ENCODE results near the gene TMEM272.

The TMEM272 gene

DNA sequence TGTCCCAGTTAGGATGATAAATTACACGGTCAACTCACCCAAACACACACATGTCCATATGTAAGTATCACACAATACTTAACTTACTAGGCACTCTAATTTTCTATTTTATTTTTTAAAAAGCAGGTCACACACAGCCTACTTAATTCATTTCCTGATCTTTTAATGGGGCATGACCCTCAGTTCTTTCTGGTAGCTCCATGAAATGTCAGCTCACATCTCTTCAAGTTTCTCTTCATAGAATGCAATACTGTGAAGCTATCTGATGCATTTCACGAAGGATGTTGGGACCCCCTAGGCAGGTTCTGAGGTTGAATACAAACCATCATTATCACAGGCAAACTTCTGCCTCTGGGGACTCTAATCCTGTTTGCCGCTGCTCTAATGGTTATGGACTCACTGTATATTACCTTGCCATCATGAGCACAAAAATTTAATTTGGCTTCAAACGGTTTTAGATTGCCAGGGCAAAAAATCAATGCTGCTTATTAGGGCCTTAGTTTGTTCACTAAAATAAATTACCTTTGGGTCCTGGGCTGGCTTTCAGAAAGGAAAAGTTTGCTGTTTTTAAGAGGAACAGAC is 24.9 kb downstream of the TMEM272 start:
- ChIA-PET CTCF (interaction anchor here (1.1 kb wide), 1 partner anchor 14 kb away, joined by 3 read pairs; no protein-coding TSS in a partner anchor), POLR2A (no interaction called here)
- no peak for DNase-seq (ENCODE audit: extremely low spot score)

DNA sequence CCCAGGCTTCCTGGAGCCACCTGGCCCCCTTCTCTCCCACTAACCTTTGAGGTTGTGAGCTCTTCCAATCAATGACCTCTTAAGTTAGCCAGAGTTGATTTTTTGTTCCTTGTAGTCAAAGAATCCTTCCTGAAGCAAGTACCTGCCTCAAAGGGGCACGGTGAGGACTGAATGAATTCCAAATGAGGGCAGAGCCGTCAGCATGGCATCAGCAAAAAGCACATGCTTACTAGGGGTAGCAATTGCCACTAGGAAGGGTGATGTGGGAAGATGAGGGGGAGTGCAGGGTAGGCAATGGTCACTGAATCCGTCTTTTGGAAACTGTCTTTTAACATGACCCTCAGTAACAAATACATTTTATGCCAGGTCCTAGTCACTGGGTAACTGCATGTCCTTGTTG is 25.4 kb downstream of the TMEM272 start:
- DNase-seq (ENCODE audit: extremely low spot score): no peak
- POLR2A ChIA-PET: no interaction called here
- CTCF ChIA-PET: no interaction called here
- TF ChIP-seq LEF1 (IDR thresholded peaks at IDR 0.05; ENCODE audit: borderline replicate concordance): no peak
- TF ChIP-seq SP1 (IDR thresholded peaks at IDR 0.05): no peak
- no peak for TF ChIP-seq NFRKB (IDR thresholded peaks at IDR 0.05)
- TF ChIP-seq CTBP1 (IDR thresholded peaks at IDR 0.05; ENCODE audit: borderline replicate concordance): no peak
- no peak for TF ChIP-seq TARDBP (IDR thresholded peaks at IDR 0.05)
- no peak for TF ChIP-seq ZNF384 (IDR thresholded peaks at IDR 0.05)

More for the DNA sequence above, 24.9 kb downstream of the TMEM272 start:
- no peak for TF ChIP-seq BHLHE40 (IDR thresholded peaks at IDR 0.05; ENCODE audit: borderline replicate concordance)
- TF ChIP-seq FOXK2 (IDR thresholded peaks at IDR 0.05): no peak
- no peak for TF ChIP-seq ARNT (IDR thresholded peaks at IDR 0.05)
- no peak for TF ChIP-seq TARDBP (IDR thresholded peaks at IDR 0.05)
- TF ChIP-seq SUZ12 (IDR thresholded peaks at IDR 0.05): no peak
- TF ChIP-seq FOXM1 (IDR thresholded peaks at IDR 0.05; ENCODE audit: borderline replicate concordance): no peak
- no peak for TF ChIP-seq L3MBTL2 (conservative IDR thresholded peaks at IDR 0.05)
- no peak for TF ChIP-seq FOXA1 (IDR thresholded peaks at IDR 0.05)
- no peak for TF ChIP-seq LEF1 (IDR thresholded peaks at IDR 0.05; ENCODE audit: borderline replicate concordance)
- TF ChIP-seq ELF4 (IDR thresholded peaks at IDR 0.05): no peak
- TF ChIP-seq CTBP1 (IDR thresholded peaks at IDR 0.05; ENCODE audit: borderline replicate concordance): no peak
- no peak for TF ChIP-seq SP1 (IDR thresholded peaks at IDR 0.05)
- TF ChIP-seq HDGF (IDR thresholded peaks at IDR 0.05; ENCODE audit: borderline replicate concordance): no peak
- TF ChIP-seq NFRKB (IDR thresholded peaks at IDR 0.05): no peak
- TF ChIP-seq, protein P1, sequence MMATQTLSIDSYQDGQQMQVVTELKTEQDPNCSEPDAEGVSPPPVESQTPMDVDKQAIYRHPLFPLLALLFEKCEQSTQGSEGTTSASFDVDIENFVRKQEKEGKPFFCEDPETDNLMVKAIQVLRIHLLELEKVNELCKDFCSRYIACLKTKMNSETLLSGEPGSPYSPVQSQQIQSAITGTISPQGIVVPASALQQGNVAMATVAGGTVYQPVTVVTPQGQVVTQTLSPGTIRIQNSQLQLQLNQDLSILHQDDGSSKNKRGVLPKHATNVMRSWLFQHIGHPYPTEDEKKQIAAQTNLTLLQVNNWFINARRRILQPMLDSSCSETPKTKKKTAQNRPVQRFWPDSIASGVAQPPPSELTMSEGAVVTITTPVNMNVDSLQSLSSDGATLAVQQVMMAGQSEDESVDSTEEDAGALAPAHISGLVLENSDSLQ (IDR thresholded peaks at IDR 0.05): no peak
- TF ChIP-seq ZNF384 (IDR thresholded peaks at IDR 0.05): no peak

DNA sequence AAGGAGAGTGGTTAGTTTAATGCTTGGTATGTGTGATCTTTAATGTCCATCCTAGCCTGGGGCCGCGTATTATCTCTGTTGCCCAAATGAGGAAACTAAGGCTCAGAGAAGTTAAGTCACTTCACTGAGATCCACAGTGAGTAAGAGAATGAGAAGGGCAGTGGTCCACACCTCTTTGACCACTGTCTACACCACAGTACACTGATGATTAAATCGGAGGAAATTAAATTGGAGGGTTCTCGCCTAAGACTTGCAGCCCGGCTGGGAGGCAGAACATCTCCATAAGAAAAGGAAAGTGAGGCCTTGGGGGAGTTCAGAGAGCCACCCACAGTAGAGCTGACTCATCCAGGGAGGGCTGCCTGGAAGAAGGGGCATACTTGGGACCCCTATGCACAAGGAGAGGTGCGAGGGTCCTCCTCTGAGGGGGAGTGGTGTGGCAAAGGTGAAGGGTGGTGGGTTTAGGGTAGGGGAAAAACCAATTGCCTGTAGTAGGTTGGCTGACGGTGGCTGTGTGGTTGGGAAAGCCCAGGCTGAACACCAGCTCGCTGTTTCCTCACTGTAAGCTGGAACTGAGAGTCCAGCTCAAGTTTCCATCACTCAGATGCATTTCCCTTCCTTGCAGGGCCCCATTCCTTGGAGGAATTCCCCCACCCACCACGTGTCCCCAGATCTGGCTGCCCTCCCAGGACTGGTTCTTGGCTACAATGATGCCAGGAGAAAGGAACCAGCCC is 26.0 kb downstream of the TMEM272 start:
- ChIA-PET POLR2A (no interaction called here), CTCF (no interaction called here)
- no peak for DNase-seq (ENCODE audit: extremely low spot score)
- TF ChIP-seq ZNF384 (IDR thresholded peaks at IDR 0.05) (no peak), L3MBTL2 (conservative IDR thresholded peaks at IDR 0.05) (no peak), TARDBP (IDR thresholded peaks at IDR 0.05) (no peak), HDGF (IDR thresholded peaks at IDR 0.05; ENCODE audit: borderline replicate concordance) (no peak), CTBP1 (IDR thresholded peaks at IDR 0.05; ENCODE audit: borderline replicate concordance) (no peak), FOXA1 (IDR thresholded peaks at IDR 0.05) (no peak), FOXM1 (IDR thresholded peaks at IDR 0.05; ENCODE audit: borderline replicate concordance) (no peak), SUZ12 (IDR thresholded peaks at IDR 0.05) (no peak), ARNT (IDR thresholded peaks at IDR 0.05) (no peak), LEF1 (IDR thresholded peaks at IDR 0.05; ENCODE audit: borderline replicate concordance) (no peak), NFRKB (IDR thresholded peaks at IDR 0.05) (no peak), ELF4 (IDR thresholded peaks at IDR 0.05) (no peak)
- TF ChIP-seq, protein P1 (IDR thresholded peaks at IDR 0.05): no peak

DNA sequence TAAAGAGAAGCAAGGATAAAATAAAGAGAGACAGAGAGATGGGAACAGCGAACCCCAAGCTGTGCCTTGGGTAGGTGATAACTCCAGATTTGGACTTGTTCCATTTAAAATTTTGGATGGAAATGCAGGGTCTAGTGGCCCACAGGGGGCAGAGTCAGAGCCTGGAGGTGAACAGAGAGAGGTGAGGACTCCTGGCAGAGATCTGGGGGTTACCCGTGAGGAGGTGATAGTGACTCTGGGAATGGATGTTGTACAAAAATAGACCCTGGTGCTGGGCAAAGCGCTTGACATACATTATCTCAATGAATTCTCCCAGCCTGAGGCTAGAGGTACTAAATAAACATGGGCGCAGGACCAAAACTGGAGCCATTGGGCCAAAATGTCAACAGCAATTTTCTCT is 26.7 kb downstream of the TMEM272 start:
- DNase-seq (ENCODE audit: extremely low spot score): no peak
- ChIA-PET CTCF (interaction anchor here (0.5 kb wide), 1 partner anchor 294 kb away, joined by 3 read pairs; no protein-coding TSS in a partner anchor), POLR2A (no interaction called here)
- TF ChIP-seq LEF1 (IDR thresholded peaks at IDR 0.05; ENCODE audit: borderline replicate concordance): no peak
- TF ChIP-seq TARDBP (IDR thresholded peaks at IDR 0.05): no peak
- TF ChIP-seq BHLHE40 (IDR thresholded peaks at IDR 0.05; ENCODE audit: borderline replicate concordance): no peak
- TF ChIP-seq SP1 (IDR thresholded peaks at IDR 0.05): no peak
- no peak for TF ChIP-seq L3MBTL2 (conservative IDR thresholded peaks at IDR 0.05)
- TF ChIP-seq HDGF (IDR thresholded peaks at IDR 0.05; ENCODE audit: borderline replicate concordance): no peak
- no peak for TF ChIP-seq ARNT (IDR thresholded peaks at IDR 0.05)
- no peak for TF ChIP-seq ZNF384 (IDR thresholded peaks at IDR 0.05)
- TF ChIP-seq FOXA1 (IDR thresholded peaks at IDR 0.05): no peak
- no peak for TF ChIP-seq FOXK2 (IDR thresholded peaks at IDR 0.05)
- TF ChIP-seq NFRKB (IDR thresholded peaks at IDR 0.05): no peak
- no peak for TF ChIP-seq SUZ12 (IDR thresholded peaks at IDR 0.05)
- no peak for TF ChIP-seq FOXM1 (IDR thresholded peaks at IDR 0.05; ENCODE audit: borderline replicate concordance)
- TF ChIP-seq CTBP1 (IDR thresholded peaks at IDR 0.05; ENCODE audit: borderline replicate concordance): no peak
- no peak for TF ChIP-seq ELF4 (IDR thresholded peaks at IDR 0.05)

DNA sequence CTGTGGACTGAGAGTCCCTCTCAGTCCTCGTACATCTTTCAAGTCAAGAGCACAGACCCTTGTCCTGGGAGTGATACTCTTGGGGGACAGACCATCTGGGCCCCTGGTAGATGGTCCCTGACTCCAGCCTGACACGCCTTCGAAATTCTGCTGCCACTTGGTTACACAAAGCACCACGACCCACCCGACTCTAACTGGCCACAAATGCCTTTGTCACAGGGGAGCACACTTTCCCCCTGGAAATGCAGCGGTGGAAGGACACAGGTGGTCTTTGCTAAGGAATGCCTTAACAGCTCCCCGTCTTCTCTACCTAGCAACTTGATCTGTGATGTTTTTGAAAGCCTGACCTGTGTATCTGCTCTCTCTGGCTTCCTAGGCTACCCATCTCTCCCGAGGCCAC is 27.3 kb downstream of the TMEM272 start:
- TF ChIP-seq, protein P1 (IDR thresholded peaks at IDR 0.05): no peak
- TF ChIP-seq ZNF384 (IDR thresholded peaks at IDR 0.05) (no peak), TARDBP (IDR thresholded peaks at IDR 0.05) (no peak), BHLHE40 (IDR thresholded peaks at IDR 0.05; ENCODE audit: borderline replicate concordance) (no peak), SUZ12 (IDR thresholded peaks at IDR 0.05) (no peak), FOXA1 (IDR thresholded peaks at IDR 0.05) (no peak), NFRKB (IDR thresholded peaks at IDR 0.05) (no peak), CTBP1 (IDR thresholded peaks at IDR 0.05; ENCODE audit: borderline replicate concordance) (no peak), FOXM1 (IDR thresholded peaks at IDR 0.05; ENCODE audit: borderline replicate concordance) (no peak), L3MBTL2 (conservative IDR thresholded peaks at IDR 0.05) (no peak), SP1 (IDR thresholded peaks at IDR 0.05) (no peak), LEF1 (IDR thresholded peaks at IDR 0.05; ENCODE audit: borderline replicate concordance) (no peak), FOXK2 (IDR thresholded peaks at IDR 0.05) (no peak), HDGF (IDR thresholded peaks at IDR 0.05; ENCODE audit: borderline replicate concordance) (no peak), ELF4 (IDR thresholded peaks at IDR 0.05) (no peak), ARNT (IDR thresholded peaks at IDR 0.05) (no peak)
- DNase-seq (ENCODE audit: extremely low spot score): no peak
- ChIA-PET POLR2A (no interaction called here), CTCF (no interaction called here)

Measured in HEK293T (cell line).